ENCODE measurements around the gene MAGI1.

Gene MAGI1

GRCh38 chr3:65627062-65627461, 411.7 kb downstream of the MAGI1 start:
- no peak for DNase-seq (ENCODE audit: low spot score)
- no peak for TF ChIP-seq CTCF (IDR thresholded peaks at IDR 0.05; ENCODE audit: borderline replicate concordance, control extremely low read depth, extremely low read depth, insufficient read depth, missing control alignments)
- in situ Hi-C loops (cut with MboI; ENCODE audit: low sequenced_read_pairs, unreplicated experiment), result no loop called here

- in situ Hi-C loops (cut with MboI; ENCODE audit: low sequenced_read_pairs, unreplicated experiment), result no loop called here
- DNase-seq (ENCODE audit: low spot score), result no peak
- TF ChIP-seq CTCF (IDR thresholded peaks at IDR 0.05; ENCODE audit: borderline replicate concordance, control extremely low read depth, extremely low read depth, insufficient read depth, missing control alignments), result no peak
Observed at GRCh38 chr3:65625305-65625704, 413.4 kb downstream of the MAGI1 start.

- TF ChIP-seq CTCF (IDR thresholded peaks at IDR 0.05; ENCODE audit: borderline replicate concordance, control extremely low read depth, extremely low read depth, insufficient read depth, missing control alignments), result no peak
- in situ Hi-C loops (cut with MboI; ENCODE audit: low sequenced_read_pairs, unreplicated experiment), result no loop called here
- DNase-seq (ENCODE audit: low spot score), result no peak
Observed at GRCh38 chr3:65623362-65623761, 415.4 kb downstream of the MAGI1 start.

- DNase-seq (ENCODE audit: low spot score), result no peak
- TF ChIP-seq CTCF (IDR thresholded peaks at IDR 0.05; ENCODE audit: borderline replicate concordance, control extremely low read depth, extremely low read depth, insufficient read depth, missing control alignments), result no peak
- in situ Hi-C loops (cut with MboI; ENCODE audit: low sequenced_read_pairs, unreplicated experiment), result no loop called here
Observed at GRCh38 chr3:65619888-65620287, 418.8 kb downstream of the MAGI1 start.

GRCh38 chr3:65619451-65619881, 419.3 kb downstream of the MAGI1 start:
- no peak for DNase-seq (ENCODE audit: low spot score)
- no peak for TF ChIP-seq CTCF (IDR thresholded peaks at IDR 0.05; ENCODE audit: borderline replicate concordance, control extremely low read depth, extremely low read depth, insufficient read depth, missing control alignments)
- in situ Hi-C loops (cut with MboI; ENCODE audit: low sequenced_read_pairs, unreplicated experiment), result no loop called here

GRCh38 chr3:65618599-65618998, 420.1 kb downstream of the MAGI1 start:
- no peak for DNase-seq (ENCODE audit: low spot score)
- in situ Hi-C loops (cut with MboI; ENCODE audit: low sequenced_read_pairs, unreplicated experiment), result no loop called here
- TF ChIP-seq CTCF (IDR thresholded peaks at IDR 0.05; ENCODE audit: borderline replicate concordance, control extremely low read depth, extremely low read depth, insufficient read depth, missing control alignments), result no peak

- TF ChIP-seq CTCF (IDR thresholded peaks at IDR 0.05; ENCODE audit: borderline replicate concordance, control extremely low read depth, extremely low read depth, insufficient read depth, missing control alignments), result no peak
- in situ Hi-C loops (cut with MboI; ENCODE audit: low sequenced_read_pairs, unreplicated experiment), result no loop called here
- no peak for DNase-seq (ENCODE audit: low spot score)
Observed at GRCh38 chr3:65617787-65618186, 420.9 kb downstream of the MAGI1 start.

Measured in GM13976 (cell line).